D341Med (cell line): Measurements from ENCODE around the gene CCDC73.

Experiments
- DNase-seq: peaks from one replicate; pipeline ENCODE4 v3.0.0; 2012; ENCODE audit warnings: low spot score

The CCDC73 gene

DNA sequence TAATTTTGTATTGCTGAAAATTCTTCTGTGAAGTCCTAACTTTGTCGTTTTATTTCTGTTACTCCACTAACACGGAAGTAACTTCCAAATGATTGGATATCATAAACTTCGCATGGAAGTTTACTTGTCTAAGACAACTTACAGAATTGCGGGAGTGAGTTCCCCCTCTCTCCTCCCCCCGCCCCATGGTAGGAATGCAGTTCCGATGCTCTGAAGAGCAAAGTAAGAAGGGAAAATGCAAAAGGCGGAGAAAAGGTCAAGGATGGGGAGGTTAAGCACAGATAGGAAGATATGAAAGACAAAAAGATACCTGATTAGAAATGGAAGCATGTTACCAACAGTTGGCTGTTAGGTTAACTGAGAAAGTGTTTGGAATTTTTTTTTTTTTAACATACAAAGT, 209.5 kb downstream of the CCDC73 start:
- DNase-seq: no peak

- DNase-seq: peak; percentile 97
Observed at GRCh38 chr11:32583459-32584271, 210.8 kb downstream of the CCDC73 start, which contains the start of gene EIF3M. EIF3M (plus strand) TSS chr11:32583831; CDS start chr11:32583888, 57 bp downstream.

DNA sequence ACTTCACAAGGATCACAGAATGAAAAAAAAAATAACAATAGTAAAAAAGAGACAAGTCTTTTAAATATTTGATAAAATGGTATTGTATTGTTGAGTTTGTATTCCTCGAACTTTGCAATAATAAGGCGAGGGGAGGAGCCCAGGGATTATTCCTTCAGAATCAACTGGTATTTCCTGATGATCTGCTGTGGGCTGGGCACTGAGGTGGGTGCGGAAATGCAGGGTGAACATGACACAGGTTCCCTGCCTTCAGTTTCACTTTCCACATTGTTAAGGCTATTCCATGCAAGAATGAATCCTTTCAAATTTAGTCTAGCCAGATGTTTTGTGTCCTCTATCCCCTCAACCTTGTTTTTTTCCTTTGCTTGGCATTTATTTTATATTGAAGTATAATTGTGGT, 212.9 kb downstream of the CCDC73 start:
- DNase-seq: no peak

DNA sequence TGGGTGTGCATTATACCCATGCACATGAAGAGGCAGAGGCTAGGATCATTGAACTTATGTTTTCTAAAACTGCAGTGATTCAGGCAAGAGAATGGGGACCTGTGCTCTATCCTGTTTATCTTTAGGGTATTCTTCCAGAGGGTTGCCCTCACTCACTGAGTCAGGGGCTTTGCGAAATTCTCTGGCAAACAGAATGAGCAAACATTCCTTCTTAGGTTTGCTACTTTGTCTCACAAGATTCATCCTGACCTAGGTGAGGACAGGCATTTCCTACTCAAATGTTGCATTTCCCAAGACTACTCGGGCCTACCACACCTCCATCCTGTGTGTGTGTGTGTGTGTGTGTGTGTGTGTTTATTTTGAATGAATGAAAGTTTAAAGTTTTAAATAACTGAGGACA, 213.5 kb downstream of the CCDC73 start:
- DNase-seq: no peak

DNA sequence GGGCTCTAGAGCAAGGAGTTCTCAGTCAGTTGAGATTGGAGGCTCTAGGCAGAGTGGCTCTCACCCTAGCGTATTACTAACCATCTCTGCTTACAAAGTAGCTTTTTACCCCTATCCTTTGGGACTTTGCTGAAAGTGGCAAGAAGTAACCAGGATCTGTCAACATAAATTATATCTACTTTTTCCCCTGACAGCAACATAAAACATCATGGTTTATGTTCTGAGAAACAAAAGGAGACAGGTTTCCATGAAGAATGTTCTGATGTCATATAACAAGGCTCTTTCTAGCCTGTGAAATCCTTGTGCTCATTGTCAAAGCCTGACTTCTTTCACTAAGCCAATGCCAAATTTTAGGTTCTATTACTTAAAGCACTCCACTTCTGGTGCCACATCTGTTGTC, 218.0 kb downstream of the CCDC73 start:
- DNase-seq: no peak

- no peak for DNase-seq
Observed at GRCh38 chr11:32575070-32575469, 219.4 kb downstream of the CCDC73 start.

GRCh38 chr11:32574421-32574820, 220.0 kb downstream of the CCDC73 start:
- DNase-seq: no peak

DNA sequence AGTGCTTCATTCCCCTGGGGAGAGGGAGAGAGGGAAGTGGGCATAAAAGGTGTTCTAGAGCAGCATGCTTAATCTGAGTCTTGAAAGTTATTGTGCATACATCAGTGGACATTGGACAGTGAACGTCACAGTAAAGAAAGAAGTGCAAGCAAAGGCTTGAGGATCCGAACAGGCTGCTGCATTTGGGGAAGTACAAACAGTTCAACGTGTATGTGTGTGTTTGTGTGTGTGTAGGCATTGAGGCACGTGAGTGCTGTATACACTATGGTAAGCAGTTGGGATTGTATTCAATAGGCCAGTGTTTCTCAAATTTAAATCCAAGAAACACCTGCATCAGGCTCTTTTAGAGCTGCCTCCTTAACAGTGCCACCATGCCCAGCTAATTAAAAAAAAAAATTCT, 221.2 kb downstream of the CCDC73 start:
- no peak for DNase-seq

DNA sequence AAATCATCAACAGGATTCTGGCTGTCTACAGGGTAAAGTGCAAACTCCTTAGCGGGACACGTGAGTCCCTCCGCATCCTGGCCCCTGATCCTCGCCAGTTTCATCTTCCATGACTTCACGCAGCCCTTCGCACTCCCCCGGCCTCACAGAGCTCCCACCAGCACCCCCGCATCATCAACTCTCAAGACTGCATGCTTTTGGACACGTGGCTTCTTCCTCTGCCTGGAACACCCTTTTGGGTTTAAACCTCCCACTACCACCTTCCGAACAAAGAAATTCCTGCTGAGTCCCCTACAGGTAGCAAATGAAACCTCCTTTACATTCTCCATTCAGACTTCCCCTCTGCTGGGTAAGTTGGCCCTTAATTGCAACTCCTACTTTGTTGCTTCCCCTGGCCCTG, 223.4 kb downstream of the CCDC73 start:
- no peak for DNase-seq

GRCh38 chr11:32569313-32569881, 225.1 kb downstream of the CCDC73 start:
- DNase-seq: no peak

- DNase-seq: no peak
Observed at GRCh38 chr11:32567154-32567553, 227.3 kb downstream of the CCDC73 start.

GRCh38 chr11:32566517-32566916, 227.9 kb downstream of the CCDC73 start:
- DNase-seq: no peak

- no peak for DNase-seq
Observed at GRCh38 chr11:32563600-32563959, 230.9 kb downstream of the CCDC73 start.

- DNase-seq: no peak
Observed at GRCh38 chr11:32562839-32563599, 231.4 kb downstream of the CCDC73 start.

GRCh38 chr11:32561835-32562234, 232.6 kb downstream of the CCDC73 start:
- DNase-seq: no peak

DNA sequence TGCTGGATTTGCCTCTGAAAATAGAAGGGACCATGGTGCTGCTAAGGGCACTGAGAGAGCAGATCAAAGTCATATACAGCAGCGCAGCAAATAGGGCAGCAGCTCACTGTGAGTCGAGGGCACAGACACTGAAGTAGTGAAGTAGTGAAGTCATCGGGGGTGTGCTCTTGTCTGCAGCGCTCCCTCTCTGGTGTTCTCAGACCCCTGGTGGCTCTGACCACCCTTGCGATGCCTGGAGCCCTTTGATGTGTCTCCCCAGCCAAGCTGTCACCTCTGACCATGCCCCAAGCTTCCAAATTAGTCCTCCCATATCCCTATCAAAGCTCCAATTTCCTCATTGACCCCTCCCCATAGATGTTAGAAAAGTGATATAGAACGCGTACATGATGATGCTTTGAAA, 238.6 kb downstream of the CCDC73 start:
- DNase-seq: no peak

DNA sequence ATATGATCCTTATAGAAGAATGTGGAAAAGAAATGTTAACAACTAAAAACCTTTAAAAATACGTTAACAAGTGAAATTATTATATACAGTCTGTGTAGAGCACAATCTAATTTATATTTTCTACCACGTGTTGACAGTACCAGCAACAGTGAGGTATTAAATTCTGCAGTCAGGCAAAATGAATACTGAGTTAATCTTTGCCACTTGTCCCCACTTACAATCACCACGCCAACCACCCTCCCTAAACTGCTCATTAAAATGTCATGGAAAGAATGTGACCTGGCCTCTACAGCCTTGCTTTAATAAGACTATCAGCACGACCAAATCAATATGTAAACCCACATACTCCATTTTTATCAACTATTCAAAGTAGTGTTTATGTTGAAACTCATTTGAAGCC, 239.4 kb downstream of the CCDC73 start:
- DNase-seq: no peak
